HL-60 (cell line): ENCODE results near the gene MX2.

Experiments
- CTCF ChIP-seq: IDR thresholded peaks from one replicate; pipeline ENCODE4 v1.5.1; 2011; ENCODE audit warnings: low read length, control low read depth, inconsistent platforms; ENCODE audit not compliant: insufficient read depth
- POLR2AphosphoS5 ChIP-seq: IDR thresholded peaks from 2 replicates; pipeline ENCODE4 v1.6.1; 2012; ENCODE audit warnings: low read depth
- REST ChIP-seq: IDR thresholded peaks from 2 replicates; pipeline ENCODE4 v1.6.1; 2012; ENCODE audit warnings: low read depth; ENCODE audit not compliant: insufficient replicate concordance

GRCh38 chr21:41429925-41430491 is 68.2 kb downstream of the MX2 start:
- TF ChIP-seq REST (no peak), CTCF (no peak), POLR2AphosphoS5 (no peak)
